CD4-positive, alpha-beta T cell treated with Interleukin-15 for 4 hours (primary cell): ENCODE data around the gene TPP2.

Experiments used
- DNase-seq: peaks from one replicate; pipeline ENCODE4 v3.0.0-alpha.2; 2020; ENCODE audit warnings: low spot score

The TPP2 gene

GRCh38 chr13:102597029-102597961, 509 bp downstream of the TPP2 start:
- DNase-seq: no peak

DNA sequence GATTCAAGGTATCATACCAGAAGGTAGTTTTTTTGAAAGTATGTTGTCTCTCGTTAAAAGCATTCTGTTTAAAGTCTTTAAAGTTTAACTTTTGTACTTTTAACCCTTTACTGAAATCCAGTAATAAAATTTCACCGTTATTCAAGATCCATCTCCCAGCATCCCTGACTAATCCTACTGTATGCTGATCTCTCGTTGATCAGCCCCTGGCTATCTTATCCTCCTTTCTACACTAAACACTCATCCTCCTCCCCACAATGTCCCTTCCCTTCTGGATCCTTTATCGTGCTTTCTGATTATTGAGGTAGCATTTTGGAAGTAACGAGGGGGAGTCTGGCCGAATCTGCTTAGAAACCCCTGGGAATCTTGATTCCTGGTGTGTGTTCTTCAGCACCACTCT, 1.3 kb downstream of the TPP2 start:
- DNase-seq: no peak

- DNase-seq: peak; percentile 23
Measured at GRCh38 chr13:102599426-102600012, 2.7 kb downstream of the TPP2 start.

- no peak for DNase-seq
Measured at GRCh38 chr13:102606537-102607309, 9.9 kb downstream of the TPP2 start.

DNA sequence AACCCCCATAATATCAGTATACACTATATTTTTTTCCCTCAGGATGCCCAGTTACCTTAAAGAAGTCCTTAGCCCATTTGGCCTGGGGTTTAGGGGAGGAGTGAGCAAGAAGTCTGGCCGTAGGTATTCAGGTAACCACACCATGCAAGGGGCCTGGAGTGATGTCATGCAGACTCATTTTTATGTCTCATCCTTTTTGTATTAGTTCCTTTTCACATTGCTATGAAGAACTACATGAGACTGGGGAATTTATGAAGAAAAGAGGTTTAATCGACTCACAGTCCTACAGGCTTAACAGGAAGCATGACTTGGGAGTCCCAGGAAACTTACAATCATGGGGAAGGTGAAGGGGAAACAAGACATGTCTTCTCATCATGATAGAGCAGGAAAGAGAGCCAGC, 12.2 kb downstream of the TPP2 start:
- no peak for DNase-seq

DNA sequence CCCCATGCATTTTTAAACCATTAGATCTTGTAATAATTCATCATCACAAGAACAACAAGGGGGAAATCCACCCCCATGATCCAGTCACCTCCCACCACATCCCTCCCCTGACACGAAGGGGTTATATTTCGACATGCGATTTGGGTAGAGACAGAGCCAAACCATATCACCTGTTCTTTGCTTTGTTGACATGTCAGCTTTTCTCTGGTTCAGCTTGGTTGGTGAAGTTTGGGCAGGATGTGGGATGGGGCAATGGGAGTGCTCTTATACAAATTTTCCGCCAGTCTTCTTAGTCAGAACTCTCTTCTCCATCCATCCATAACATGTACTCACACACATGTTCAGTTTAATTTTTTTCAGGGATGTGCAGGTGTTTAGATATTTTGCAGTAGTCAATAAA, 12.9 kb downstream of the TPP2 start:
- no peak for DNase-seq

GRCh38 chr13:102610296-102610895, 13.6 kb downstream of the TPP2 start:
- DNase-seq: no peak

GRCh38 chr13:102617697-102618350, 21.0 kb downstream of the TPP2 start:
- no peak for DNase-seq

- no peak for DNase-seq
Measured at GRCh38 chr13:102620516-102620915, 23.7 kb downstream of the TPP2 start.

GRCh38 chr13:102626928-102627327, 30.1 kb downstream of the TPP2 start:
- no peak for DNase-seq

- DNase-seq: no peak
Measured at GRCh38 chr13:102628559-102628958, 31.8 kb downstream of the TPP2 start.

DNA sequence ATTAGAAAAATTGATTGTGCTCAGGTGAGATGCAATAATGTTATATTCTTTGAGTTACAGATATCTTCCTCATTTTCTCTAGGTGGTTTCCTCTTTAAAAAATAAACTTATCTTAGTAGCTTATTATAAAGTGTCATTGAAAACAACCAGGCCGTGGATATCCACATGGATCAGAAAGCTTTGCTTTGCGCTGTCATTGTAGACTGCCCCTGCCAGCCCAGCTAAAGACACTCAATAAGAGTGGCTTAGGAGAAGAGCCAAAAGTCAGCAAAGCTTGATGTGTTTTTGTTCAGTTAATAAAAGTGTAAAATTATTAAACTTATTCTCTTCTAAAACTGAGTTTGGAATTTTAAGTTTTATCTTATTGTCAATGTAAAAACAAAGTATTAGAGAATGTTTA, 34.4 kb downstream of the TPP2 start:
- no peak for DNase-seq

DNA sequence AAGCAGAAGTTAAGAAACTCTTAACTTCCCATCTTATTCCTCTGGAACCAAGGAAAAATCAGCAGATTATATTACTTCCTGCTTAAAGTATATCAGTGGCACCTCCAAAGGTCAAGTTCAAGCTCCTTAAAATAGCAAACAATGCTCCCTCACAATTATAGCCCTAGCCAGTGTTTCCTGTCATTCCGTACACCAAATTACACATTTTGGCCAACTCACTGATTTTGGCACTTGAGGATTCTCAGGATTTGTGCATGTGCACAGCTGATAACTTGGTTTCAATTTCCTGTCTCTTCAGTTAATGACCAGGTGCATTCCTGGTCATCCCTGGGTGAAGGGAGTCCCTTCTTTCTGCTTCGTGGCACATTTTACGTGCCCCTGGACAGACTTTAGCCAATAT, 42.0 kb downstream of the TPP2 start:
- no peak for DNase-seq

GRCh38 chr13:102642029-102642428, 45.2 kb downstream of the TPP2 start:
- DNase-seq: no peak

DNA sequence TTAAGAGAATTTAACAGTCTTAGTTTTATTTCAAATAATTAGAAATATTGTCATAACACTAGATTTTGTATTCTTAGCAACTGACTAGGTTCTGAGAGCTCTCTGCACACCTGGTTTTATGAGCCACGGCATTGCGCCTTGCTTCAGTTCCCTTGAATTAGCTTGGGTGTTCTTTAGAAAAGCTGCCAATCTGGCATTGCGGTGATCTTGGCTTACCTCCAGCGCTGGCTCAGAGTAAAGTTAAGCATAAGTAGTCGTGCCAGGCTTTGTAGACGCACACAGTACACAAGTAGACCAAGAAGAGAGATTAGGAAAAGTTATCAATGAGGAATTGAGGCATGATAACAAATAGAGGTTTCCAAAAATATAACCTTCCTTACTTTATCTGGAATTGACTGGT, 45.7 kb downstream of the TPP2 start:
- no peak for DNase-seq

DNA sequence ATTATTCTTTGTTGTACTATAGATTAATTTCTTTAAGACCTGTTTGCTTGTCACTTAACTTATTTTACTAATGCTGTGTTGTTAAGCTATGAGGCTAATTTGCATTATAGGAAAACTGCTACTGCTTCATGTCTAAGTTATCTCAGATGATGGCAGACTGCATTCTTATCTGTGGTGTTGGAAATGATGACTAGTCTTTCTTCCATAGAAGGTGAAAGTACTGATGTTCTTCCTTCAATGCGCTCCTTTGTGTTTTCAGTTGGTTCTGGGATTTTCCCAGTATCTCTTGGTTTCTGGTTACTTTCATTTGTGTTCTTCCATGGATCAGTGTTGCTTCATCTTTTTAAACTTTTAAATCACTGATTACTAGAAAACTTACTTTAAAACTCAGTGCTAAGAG, 46.9 kb downstream of the TPP2 start:
- no peak for DNase-seq

DNA sequence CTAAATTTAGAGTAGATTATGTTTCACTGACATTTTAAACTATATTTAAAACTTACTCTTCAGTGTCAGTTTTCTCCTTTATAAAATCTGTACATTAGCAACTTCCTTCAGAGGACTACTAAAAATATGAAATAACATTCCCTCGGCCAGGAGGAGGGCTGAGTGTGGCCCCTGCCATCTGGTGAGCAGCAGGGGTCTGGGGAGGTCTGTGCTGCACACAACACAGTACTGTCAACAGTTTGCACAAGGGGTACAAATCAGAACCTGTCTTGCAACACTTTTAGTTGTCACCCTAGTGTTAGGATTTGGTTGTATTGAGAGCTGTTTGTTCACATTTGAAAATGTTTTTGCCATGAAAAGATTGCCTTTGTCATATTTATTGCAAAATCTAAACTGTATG, 48.9 kb downstream of the TPP2 start:
- DNase-seq: no peak

DNA sequence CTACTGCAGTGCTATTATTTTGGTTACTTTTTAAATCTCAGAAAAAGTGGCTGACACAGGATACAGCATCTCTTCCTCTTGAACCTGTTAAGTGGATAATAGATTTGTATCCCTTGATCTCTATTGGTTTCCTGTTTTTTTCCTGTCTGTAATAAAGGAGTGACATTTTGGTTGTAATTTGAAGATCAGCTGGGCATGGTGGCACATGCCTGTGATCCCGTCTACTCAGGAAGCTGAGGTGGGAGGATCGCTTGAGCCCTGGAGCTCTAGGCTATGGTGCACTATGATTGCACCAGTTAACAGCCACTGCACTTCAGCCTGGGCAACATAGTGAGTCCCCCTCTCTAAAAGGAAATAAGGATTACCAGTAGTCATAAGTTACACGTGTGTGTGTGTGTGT, 51.3 kb downstream of the TPP2 start:
- DNase-seq: no peak

DNA sequence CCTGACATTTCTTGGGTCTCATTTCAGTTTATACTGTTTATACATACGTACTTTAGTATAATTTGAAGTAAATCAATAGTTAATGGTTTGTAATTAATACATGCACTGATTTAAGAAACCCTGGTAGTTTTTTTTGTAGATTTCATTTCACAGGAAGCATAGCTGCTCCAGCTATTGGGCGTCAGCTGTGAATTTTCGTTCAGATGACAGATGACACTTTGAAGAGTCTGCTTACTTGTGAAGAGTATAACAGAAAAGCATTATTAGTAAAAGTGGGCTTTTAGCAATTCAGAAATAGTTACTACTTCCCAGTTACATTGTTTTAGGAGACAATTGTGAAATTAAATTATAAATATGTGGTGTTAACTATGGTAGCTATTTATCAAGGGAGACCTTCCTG, 53.7 kb downstream of the TPP2 start:
- DNase-seq: no peak

DNA sequence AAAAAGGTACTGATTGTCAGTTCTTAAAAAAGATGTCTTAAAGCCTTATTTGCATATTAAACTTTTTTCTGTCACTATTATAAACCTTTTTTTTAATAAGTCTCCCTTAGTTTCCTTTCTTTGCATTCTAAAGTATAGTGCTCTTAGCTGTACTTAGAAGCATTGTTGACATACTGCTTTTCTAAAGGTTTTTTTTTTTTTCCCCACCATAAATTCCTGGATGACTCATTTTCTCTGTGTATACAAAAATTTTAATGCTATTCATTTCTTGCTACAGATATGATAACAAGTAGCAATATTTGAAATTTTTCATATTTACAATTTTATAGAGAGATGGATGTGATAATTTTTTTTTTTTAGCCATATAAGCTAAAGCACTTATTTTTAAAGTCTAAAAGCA, 54.6 kb downstream of the TPP2 start:
- no peak for DNase-seq

DNA sequence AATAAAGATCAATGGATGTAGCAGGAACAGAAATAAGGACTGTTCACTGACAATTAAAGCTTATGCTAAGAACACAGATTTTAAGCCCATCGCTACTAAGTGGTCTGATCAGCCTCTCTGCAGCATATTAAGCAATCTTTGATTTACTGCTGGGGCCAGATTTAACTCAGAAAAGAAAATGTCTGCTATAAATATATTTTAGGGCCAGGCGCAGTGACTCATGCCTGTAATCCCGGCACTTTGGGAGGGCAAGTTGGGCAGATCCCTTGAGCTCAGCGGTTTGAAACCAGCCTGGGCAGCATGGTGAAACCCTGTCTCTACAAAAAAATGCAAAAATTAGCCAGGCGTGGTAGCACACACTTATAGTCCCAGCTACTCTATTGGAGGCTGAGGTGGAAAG, 55.1 kb downstream of the TPP2 start:
- no peak for DNase-seq

DNA sequence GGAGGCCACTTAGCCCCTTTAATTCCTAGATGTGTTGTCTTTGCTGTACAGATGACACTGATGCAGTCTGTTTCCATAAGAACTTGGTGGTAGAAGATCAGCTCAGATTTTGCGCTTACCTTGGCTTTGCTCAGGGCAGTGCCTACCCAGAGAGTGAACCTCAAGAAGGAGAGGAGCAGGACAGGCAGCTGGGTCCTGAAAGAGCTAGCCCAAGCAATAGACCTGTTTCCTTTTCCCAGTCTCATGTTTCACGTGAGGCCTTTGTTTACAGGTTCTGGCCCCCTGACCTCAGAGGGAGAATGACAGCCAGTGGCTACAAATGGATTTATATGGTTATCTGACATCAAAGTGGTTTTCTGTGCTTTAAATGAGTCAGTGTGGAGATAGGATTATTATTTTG, 58.0 kb downstream of the TPP2 start:
- no peak for DNase-seq
